ENCODE results near the gene GCK. TPM values are rescaled to one million over a fixed set of nuclear protein-coding genes. Genes with fewer than 3 reads are reported as not detected.

Gene GCK
- polyA plus RNA-seq (2012; ENCODE audit: insufficient read length, low read depth), result not detected

DNA sequence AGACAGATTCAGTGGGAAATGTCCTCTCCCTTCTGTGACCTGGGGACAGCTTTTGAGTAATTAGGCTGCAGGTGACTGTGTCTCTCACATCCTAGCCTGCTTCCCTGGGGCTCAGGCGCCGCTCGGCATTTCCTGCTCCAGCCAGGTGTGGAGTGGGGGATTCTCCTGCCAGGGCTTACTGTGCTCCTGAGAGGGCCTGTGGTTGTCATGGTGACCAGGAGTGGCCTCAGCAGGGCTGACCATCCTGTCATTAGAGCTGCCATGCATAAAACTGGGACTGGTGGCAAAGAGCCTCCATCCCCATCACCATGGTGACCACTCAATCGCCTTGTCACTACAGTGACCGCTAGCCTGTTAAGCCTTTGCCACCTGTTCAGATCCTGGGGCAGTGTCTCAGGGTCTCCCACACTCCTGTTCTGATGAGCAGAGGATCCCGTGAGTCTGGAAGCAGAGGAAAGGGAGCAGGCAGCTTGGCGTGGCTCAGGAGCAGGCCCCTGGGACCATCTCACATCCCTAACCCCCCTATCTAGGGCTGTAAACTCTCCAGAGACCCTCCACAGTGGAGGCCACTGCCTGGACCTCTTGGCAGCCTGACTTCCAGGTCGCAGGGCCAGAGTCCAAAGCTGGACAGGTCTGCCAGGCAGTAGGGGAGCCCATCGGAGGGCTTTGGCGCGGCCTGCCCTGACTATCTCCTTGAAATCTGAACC lies at the start of gene GCK:
GCK (minus strand) TSS at position 154 of the 707 bp plus-strand sequence. CDS start 486 bp downstream, outside the sequence.
- TF ChIP-seq, protein P1, sequence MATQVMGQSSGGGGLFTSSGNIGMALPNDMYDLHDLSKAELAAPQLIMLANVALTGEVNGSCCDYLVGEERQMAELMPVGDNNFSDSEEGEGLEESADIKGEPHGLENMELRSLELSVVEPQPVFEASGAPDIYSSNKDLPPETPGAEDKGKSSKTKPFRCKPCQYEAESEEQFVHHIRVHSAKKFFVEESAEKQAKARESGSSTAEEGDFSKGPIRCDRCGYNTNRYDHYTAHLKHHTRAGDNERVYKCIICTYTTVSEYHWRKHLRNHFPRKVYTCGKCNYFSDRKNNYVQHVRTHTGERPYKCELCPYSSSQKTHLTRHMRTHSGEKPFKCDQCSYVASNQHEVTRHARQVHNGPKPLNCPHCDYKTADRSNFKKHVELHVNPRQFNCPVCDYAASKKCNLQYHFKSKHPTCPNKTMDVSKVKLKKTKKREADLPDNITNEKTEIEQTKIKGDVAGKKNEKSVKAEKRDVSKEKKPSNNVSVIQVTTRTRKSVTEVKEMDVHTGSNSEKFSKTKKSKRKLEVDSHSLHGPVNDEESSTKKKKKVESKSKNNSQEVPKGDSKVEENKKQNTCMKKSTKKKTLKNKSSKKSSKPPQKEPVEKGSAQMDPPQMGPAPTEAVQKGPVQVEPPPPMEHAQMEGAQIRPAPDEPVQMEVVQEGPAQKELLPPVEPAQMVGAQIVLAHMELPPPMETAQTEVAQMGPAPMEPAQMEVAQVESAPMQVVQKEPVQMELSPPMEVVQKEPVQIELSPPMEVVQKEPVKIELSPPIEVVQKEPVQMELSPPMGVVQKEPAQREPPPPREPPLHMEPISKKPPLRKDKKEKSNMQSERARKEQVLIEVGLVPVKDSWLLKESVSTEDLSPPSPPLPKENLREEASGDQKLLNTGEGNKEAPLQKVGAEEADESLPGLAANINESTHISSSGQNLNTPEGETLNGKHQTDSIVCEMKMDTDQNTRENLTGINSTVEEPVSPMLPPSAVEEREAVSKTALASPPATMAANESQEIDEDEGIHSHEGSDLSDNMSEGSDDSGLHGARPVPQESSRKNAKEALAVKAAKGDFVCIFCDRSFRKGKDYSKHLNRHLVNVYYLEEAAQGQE (IDR thresholded peaks at IDR 0.05; ENCODE audit: insufficient read depth in 1 of 2, low read depth in 2 of 2, low read length in 2 of 2), result no peak
- TF ChIP-seq TAF1 (IDR thresholded peaks at IDR 0.05; ENCODE audit: borderline replicate concordance, insufficient read depth, low read length) (no peak), SIN3A (IDR thresholded peaks at IDR 0.05; ENCODE audit: borderline replicate concordance, insufficient read depth, low read length) (no peak), POLR2AphosphoS5 (IDR thresholded peaks at IDR 0.05; ENCODE audit: low read depth, low read length) (no peak), FOXP2 (optimal IDR thresholded peaks at IDR 0.05; ENCODE audit: borderline replicate concordance, extremely low read depth, extremely low read length, insufficient read depth) (no peak)

DNA sequence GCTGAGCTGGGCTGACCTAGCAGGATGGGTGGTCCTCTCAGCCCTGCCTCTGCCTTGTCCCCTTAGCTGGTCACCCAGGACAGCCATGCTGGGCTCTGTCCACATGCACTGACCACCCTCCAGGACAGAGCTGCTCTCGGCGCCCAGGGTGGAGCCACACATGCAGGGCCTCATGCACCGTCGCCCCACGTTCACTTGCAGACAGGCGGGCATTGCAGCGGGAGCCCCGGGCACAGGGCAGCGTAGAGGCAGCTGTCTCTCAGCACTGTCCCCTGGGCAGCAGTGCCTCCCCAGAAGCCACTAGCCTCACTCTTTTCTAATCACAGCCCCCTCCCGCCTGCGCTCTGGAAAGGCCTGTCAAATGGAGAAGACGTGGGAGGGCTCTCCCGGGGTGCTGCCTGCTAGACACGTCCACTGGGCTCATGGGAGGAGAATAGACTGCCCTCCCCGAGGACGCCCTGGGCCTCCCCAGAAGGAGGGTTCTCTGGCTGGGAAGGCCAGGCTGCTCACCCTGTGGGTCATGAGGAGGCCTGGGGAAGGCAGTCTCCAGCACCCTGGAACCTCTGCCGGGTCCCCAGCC lies 49.0 kb upstream of the GCK start:
- TF ChIP-seq TAF1 (IDR thresholded peaks at IDR 0.05; ENCODE audit: borderline replicate concordance, insufficient read depth, low read length) (no peak), SIN3A (IDR thresholded peaks at IDR 0.05; ENCODE audit: borderline replicate concordance, insufficient read depth, low read length) (no peak), POLR2AphosphoS5 (IDR thresholded peaks at IDR 0.05; ENCODE audit: low read depth, low read length) (no peak), FOXP2 (optimal IDR thresholded peaks at IDR 0.05; ENCODE audit: borderline replicate concordance, extremely low read depth, extremely low read length, insufficient read depth) (no peak)
- TF ChIP-seq, protein P1 (IDR thresholded peaks at IDR 0.05; ENCODE audit: insufficient read depth in 1 of 2, low read depth in 2 of 2, low read length in 2 of 2), result no peak

DNA sequence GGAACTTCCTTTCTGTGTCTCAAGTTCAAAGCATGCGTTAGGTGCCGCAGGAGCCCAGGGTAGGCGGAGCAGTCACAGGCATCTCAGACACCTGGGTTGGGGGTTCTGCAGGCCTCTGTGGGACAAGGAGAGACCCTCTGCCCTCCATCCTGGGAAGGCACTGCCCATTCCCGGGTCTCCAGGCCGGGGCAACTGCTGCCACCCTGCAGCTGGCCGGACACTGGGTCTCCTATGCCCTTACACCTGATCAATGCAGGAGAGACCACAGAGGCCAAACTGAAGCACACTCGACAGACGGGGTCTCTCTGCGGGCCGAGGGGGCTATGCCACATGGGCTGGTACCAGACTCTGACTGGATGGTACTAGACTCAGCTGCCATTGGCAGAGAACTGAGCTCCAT lies 48.5 kb upstream of the GCK start:
- TF ChIP-seq FOXP2 (optimal IDR thresholded peaks at IDR 0.05; ENCODE audit: borderline replicate concordance, extremely low read depth, extremely low read length, insufficient read depth) (no peak), TAF1 (IDR thresholded peaks at IDR 0.05; ENCODE audit: borderline replicate concordance, insufficient read depth, low read length) (no peak), SIN3A (IDR thresholded peaks at IDR 0.05; ENCODE audit: borderline replicate concordance, insufficient read depth, low read length) (no peak), POLR2AphosphoS5 (IDR thresholded peaks at IDR 0.05; ENCODE audit: low read depth, low read length) (no peak)
- TF ChIP-seq, protein P1 (IDR thresholded peaks at IDR 0.05; ENCODE audit: insufficient read depth in 1 of 2, low read depth in 2 of 2, low read length in 2 of 2), result no peak

DNA sequence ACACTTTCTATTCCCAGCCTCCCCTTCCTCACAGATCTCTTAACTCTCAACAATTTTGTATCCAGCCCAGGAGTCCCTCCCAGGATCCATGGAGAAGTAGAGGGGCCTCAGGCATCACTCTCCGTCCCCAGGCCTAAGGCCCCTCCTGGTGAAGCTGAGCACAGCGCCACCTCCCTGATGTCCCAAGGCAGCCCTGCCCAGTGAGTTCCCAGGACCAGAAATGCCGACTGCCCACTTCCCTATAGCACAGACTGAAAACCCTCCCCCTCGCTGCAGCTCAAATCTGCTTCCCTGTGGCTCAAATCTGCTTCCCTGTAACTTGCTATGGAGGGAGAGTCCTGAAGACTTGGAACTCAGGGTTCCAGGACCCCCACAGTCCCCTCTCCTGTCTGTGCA lies 47.1 kb upstream of the GCK start:
- TF ChIP-seq POLR2AphosphoS5 (IDR thresholded peaks at IDR 0.05; ENCODE audit: low read depth, low read length) (no peak), TAF1 (IDR thresholded peaks at IDR 0.05; ENCODE audit: borderline replicate concordance, insufficient read depth, low read length) (no peak), SIN3A (IDR thresholded peaks at IDR 0.05; ENCODE audit: borderline replicate concordance, insufficient read depth, low read length) (no peak), FOXP2 (optimal IDR thresholded peaks at IDR 0.05; ENCODE audit: borderline replicate concordance, extremely low read depth, extremely low read length, insufficient read depth) (no peak)
- TF ChIP-seq, protein P1 (IDR thresholded peaks at IDR 0.05; ENCODE audit: insufficient read depth in 1 of 2, low read depth in 2 of 2, low read length in 2 of 2), result no peak
